Adrenal gland (tissue), 12 donors: ENCODE measurements around the gene ADCYAP1. TPM values are rescaled to one million over a fixed set of nuclear protein-coding genes. Genes with fewer than 3 reads are reported as not detected.

Experiments
- DNase-seq, 7 donors: peaks; one replicate each; pipeline ENCODE4 v3.0.0-alpha.2; 2019 to 2020
- H3K27ac ChIP-seq, 5 donors: fragments of 200-600 bp; sonication (generic) in 4 of 5; 1 replicate in 3 of 5; 2 replicates in 2 of 5; pipeline versions ENCODE4 v1.5.1 to v1.8.0; 2016 to 2020; ENCODE audit warnings: mild to moderate bottlenecking in 1 of 5
- H3K27me3 ChIP-seq: fragments of 200-600 bp; 2 replicates; pipeline ENCODE4 v1.8.0; 2021
- H3K36me3 ChIP-seq, 2 donors: fragments of 200-600 bp; replicated peaks in 1 of 2; 1 replicate in 1 of 2; 2 replicates in 1 of 2; pipeline versions ENCODE4 v1.5.1 to v1.8.0; 2018 to 2022
- H3K4me1 ChIP-seq, 2 donors: fragments of 200-600 bp; replicated peaks in 1 of 2; 1 replicate in 1 of 2; 2 replicates in 1 of 2; pipeline versions ENCODE4 v1.5.1 to v1.8.0; 2018 to 2021
- H3K4me3 ChIP-seq, 4 donors: fragments of 200-600 bp; sonication (generic) in 3 of 4; one replicate each; pipeline ENCODE4 v1.5.1; 2016 to 2018
- H3K9me3 ChIP-seq, 3 donors: fragments of 200-600 bp; sonication (generic) in 1 of 3; replicated peaks in 1 of 3; 1 replicate in 2 of 3; 2 replicates in 1 of 3; pipeline versions ENCODE4 v1.5.1 to v1.8.0; 2016 to 2021
- POLR2A ChIP-seq, 2 donors: fragments of 450-650 bp; IDR thresholded peaks; one replicate each; pipeline ENCODE4 v1.6.1; 2017; ENCODE audit warnings: antibody characterized with exemption in 2 of 2, mild to moderate bottlenecking in 2 of 2, moderate library complexity in 1 of 2
- WGBS, 4 donors: extraction: QIAGEN DNeasy Blood & Tissue Kit in 2 of 4; methylation state at CpG; one replicate each; pipeline versions ENCODE4 v1.1.5 to v1.1.7; 2013 to 2017; 5-methylcytosine and 5-hydroxymethylcytosine counted together
- intact Hi-C, 2 donors: fragments of 100-400 bp; cut with DNase I; formaldehyde crosslinking; loops; one replicate each; pipeline versions ENCODE4 v1.14.1 to v1.15.0; 2022 to 2023
- polyA plus RNA-seq, 3 donors: library from polyadenylated mRNA; stranded (reverse); fragments of 200-250 nt in 2 of 3; fragments of 350-450 nt in 1 of 3; fragmentation: Illumina TruSeq in 1 of 3; extraction: RNeasy Lipid Tissue Mini Kit (QIAGEN cat#74804) in 1 of 3; gene quantifications; one replicate each; pipeline ENCODE4 v1.2.3, GENCODE V29; 2013 to 2014
- total RNA-seq, 9 donors: library from RNA; depleted of rRNA in 4 of 9; stranded (reverse); fragments of >200 nt in 4 of 9; fragments of 120-200 nt in 1 of 9; fragmentation: NEBNext Ultra II Directional in 1 of 9; extraction: Animal tissue kit (Norgen Biotek cat#: 25700) in 1 of 9; gene quantifications; one replicate each; pipeline versions ENCODE4 v1.1.0 to v1.2.4, GENCODE V29; 2013 to 2023
- TF ChIP-seq, protein P1 (sequence below), 6 experiments: fragments of 450-650 bp in 4 of 6; fragments of 200-600 bp in 2 of 6; sonication (generic) in 1 of 6; IDR thresholded peaks; 1 replicate in 5 of 6; 2 replicates in 1 of 6; pipeline versions ENCODE4 v1.5.1 to v1.8.0; 2016 to 2021; ENCODE audit warnings: antibody characterized with exemption in 6 of 6, mild to moderate bottlenecking in 2 of 6, moderate library complexity in 1 of 6
- donor health status: healthy with polysubstance abuse.
- donor health status: Bipolar disorder and iron deficiency.
- donor health status: DM: yes; HTN: yes; CAD: no.
- donor health status: DM: no; HTN: no; CAD: no.
- donor health status: DM: no; HTN: no; CAD: no.
- donor health status: DM: yes; HTN: yes; CAD: no.

ADCYAP1 gene
- total and polyA plus RNA-seq, 12 donors = 0.06 to 0.69 (median 0.57) TPM; not detected in 5

GRCh38 chr18:919078-919477, 14.4 kb downstream of the ADCYAP1 start:
- no peak for TF ChIP-seq POLR2A (IDR thresholded peaks at IDR 0.05)
- TF ChIP-seq, protein P1, sequence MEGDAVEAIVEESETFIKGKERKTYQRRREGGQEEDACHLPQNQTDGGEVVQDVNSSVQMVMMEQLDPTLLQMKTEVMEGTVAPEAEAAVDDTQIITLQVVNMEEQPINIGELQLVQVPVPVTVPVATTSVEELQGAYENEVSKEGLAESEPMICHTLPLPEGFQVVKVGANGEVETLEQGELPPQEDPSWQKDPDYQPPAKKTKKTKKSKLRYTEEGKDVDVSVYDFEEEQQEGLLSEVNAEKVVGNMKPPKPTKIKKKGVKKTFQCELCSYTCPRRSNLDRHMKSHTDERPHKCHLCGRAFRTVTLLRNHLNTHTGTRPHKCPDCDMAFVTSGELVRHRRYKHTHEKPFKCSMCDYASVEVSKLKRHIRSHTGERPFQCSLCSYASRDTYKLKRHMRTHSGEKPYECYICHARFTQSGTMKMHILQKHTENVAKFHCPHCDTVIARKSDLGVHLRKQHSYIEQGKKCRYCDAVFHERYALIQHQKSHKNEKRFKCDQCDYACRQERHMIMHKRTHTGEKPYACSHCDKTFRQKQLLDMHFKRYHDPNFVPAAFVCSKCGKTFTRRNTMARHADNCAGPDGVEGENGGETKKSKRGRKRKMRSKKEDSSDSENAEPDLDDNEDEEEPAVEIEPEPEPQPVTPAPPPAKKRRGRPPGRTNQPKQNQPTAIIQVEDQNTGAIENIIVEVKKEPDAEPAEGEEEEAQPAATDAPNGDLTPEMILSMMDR (IDR thresholded peaks at IDR 0.05) = no peak
- Histone ChIP-seq H3K4me1 (no peaks in the 10 kb centered on the region), H3K9me3 (no peaks in the 10 kb centered on the region), H3K4me3 (no peak overlapping the region), H3K27ac (no peak overlapping the region), H3K36me3 (no peaks in the 10 kb centered on the region), H3K27me3 (peaks cover 2% of the 10 kb centered on the region)
- no peak for DNase-seq
- intact Hi-C loops = no loop called here
- 45 to 60% (median 49%) methylated on average over 2 of the region's 2 CpGs for WGBS, 4 donors

DNA sequence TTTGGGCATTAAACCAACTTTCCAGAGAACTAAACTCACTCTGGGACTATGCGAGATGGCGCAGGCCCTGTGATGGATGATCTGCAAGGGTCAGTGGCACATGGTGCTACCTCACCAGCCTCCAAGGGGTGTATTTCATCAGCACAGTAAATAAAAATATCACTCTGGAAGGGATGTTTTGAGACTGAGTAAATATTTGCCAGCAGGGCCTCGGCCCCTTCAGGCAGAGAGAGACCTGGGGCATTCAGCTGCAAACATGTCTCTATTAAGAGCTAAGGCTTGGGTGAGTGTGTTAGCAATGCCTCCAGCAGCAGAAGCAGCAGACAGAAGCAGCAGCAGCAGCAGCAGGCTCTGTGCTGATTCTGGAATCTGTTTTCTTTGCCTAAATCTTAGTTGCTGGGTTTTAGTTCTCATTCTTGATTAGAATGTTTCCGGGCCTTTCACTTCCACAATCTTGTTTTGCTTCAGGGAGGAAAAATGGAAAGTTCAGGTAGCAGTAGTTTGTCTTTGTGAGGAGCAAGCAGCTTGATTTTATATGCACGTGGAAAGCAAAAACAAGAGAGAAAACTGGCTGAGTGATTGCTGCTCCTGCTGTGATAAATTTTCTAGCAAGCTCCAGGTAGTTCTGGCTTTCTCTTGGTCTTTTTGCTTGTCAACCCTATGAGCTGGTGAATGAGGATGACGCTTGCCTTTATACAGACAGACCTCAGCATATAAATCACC, 18.6 kb downstream of the ADCYAP1 start:
- intact Hi-C loops = no loop called here
- Histone ChIP-seq H3K27ac (no peak overlapping the region), H3K9me3 (no peaks in the 10 kb centered on the region), H3K4me3 (no peak overlapping the region), H3K27me3 (no peaks in the 10 kb centered on the region), H3K36me3 (no peaks in the 10 kb centered on the region), H3K4me1 (no peaks in the 10 kb centered on the region)
- DNase-seq = no peak
- TF ChIP-seq, protein P1 (IDR thresholded peaks at IDR 0.05) = no peak
- no peak for TF ChIP-seq POLR2A (IDR thresholded peaks at IDR 0.05)
- 54 to 63% (median 60%) methylated on average over 6 of the region's 6 CpGs for WGBS, 4 donors

DNA sequence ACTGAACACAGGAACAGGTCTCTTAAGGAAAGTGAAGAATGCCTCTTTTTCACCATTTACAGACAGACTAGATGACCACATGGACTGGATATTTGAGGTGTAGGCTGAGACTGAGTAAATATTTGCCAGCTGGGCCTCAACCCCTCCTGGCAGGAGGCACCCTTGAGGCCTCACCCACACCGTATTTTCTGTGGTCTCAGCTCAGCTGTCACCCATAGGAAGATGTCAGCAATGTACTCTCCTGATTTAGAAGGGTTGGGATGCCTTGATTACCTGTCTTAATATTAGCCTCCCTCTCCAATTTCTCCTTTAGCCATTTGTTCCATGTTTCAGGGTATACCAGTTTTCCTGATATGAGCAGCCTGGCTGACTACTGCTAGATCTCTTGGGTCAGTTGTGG, 20.3 kb downstream of the ADCYAP1 start:
- TF ChIP-seq, protein P1 (IDR thresholded peaks at IDR 0.05) = no peak
- TF ChIP-seq POLR2A (IDR thresholded peaks at IDR 0.05) = no peak
- H3K9me3 ChIP-seq = no peaks in the 10 kb centered on the region
- DNase-seq = no peak
- H3K4me1 ChIP-seq = no peaks in the 10 kb centered on the region
- H3K36me3 ChIP-seq = no peaks in the 10 kb centered on the region
- intact Hi-C loops = no loop called here
- H3K27me3 ChIP-seq = no peaks in the 10 kb centered on the region
- WGBS, 4 donors = 50 to 71% (median 57%) methylated on average over 1 of the region's 1 CpG; no CpG with 5 or more reads in 1 of the 4 donors
- no peak overlapping the region for H3K27ac ChIP-seq
- no peak overlapping the region for H3K4me3 ChIP-seq

- no peaks in the 10 kb centered on the region for H3K36me3 ChIP-seq
- H3K27me3 ChIP-seq = no peaks in the 10 kb centered on the region
- H3K27ac ChIP-seq = no peak overlapping the region
- H3K9me3 ChIP-seq = no peaks in the 10 kb centered on the region
- TF ChIP-seq, protein P1 (IDR thresholded peaks at IDR 0.05) = no peak
- no peak for DNase-seq
- no peaks in the 10 kb centered on the region for H3K4me1 ChIP-seq
- H3K4me3 ChIP-seq = no peak overlapping the region
- WGBS, 4 donors = 23 to 41% (median 39%) methylated on average over 1 of the region's 1 CpG
- intact Hi-C loops = no loop called here
Measured at GRCh38 chr18:926946-927345, 22.3 kb downstream of the ADCYAP1 start.
